ENCODE results near the gene STK17A.

The STK17A gene

GRCh38 chr7:43585562-43585961, 2.7 kb downstream of the STK17A start:
- no CpG with 5 or more reads among the region's 2 CpGs for WGBS, 2 donors (ENCODE audit: extremely low coverage in 2 of 2, insufficient read length in 2 of 2, insufficient replicate concordance in 1 of 2)
- no peak for DNase-seq (ENCODE audit: low spot score)

GRCh38 chr7:43586251-43586900, 3.5 kb downstream of the STK17A start:
- Histone ChIP-seq H3K18ac (ENCODE audit: low read length) (no peak overlapping the region), H2BK120ac (ENCODE audit: low read depth, low read length) (no peak overlapping the region), H3K4me1 (ENCODE audit: control insufficient read depth in 2 of 2, insufficient read depth in 1 of 2, low read depth in 1 of 2, low read length in 2 of 2) (peaks cover 6% of the 10 kb centered on the region in 2 donors), H3K14ac (ENCODE audit: low read length) (no peak overlapping the region), H2AK5ac (ENCODE audit: low read depth, low read length) (no peak overlapping the region), H3K23ac (ENCODE audit: low read depth, low read length, poor library complexity) (no peak overlapping the region), H3K36me3 (replicated peaks in 1 of 2; ENCODE audit: control insufficient read depth in 2 of 2, insufficient read depth in 2 of 2, low read length in 2 of 2) (no peaks in the 10 kb centered on the region), H3K9ac (ENCODE audit: low read depth, low read length, poor library complexity) (no peak overlapping the region), H2BK5ac (ENCODE audit: low read length) (no peak overlapping the region), H3K4me3 (ENCODE audit: low read length in 2 of 2) (no peak overlapping the region), H3K27me3 (ENCODE audit: control insufficient read depth in 3 of 3, insufficient read depth in 3 of 3, low read depth in 1 of 3, low read length in 3 of 3) (peaks cover 0 to 2% (median 0%) of the 10 kb centered on the region in 3 experiments), H4K8ac (ENCODE audit: low read depth, low read length) (no peak overlapping the region), H3K79me1 (ENCODE audit: low read depth, low read length) (peaks cover 5% of the 10 kb centered on the region), H3K9me3 (replicated peaks in 1 of 2; ENCODE audit: control insufficient read depth in 2 of 2, insufficient read depth in 1 of 2, low read depth in 1 of 2, low read length in 2 of 2) (no peaks in the 10 kb centered on the region), H2BK15ac (ENCODE audit: low read length) (no peak overlapping the region), H3K27ac (replicated peaks; ENCODE audit: low read length) (no peak overlapping the region), H3K4me2 (ENCODE audit: insufficient read depth, low read length, poor library complexity, severe bottlenecking) (no peak overlapping the region), H4K91ac (ENCODE audit: low read depth, low read length, poor library complexity) (no peak overlapping the region), H2BK12ac (ENCODE audit: low read length) (no peak overlapping the region), H2AFZ (ENCODE audit: low read length) (no peak overlapping the region), H3K4ac (ENCODE audit: low read length) (no peak overlapping the region)
- WGBS, 2 donors (ENCODE audit: extremely low coverage in 2 of 2, insufficient read length in 2 of 2, insufficient replicate concordance in 1 of 2) = no CpG with 5 or more reads among the region's 4 CpGs
- no peak for DNase-seq (ENCODE audit: low spot score)

More at GRCh38 chr7:43585562-43585961, 2.7 kb downstream of the STK17A start:
- Histone ChIP-seq H2BK15ac (ENCODE audit: low read length) (no peak overlapping the region), H3K4ac (ENCODE audit: low read length) (no peak overlapping the region), H3K23ac (ENCODE audit: low read depth, low read length, poor library complexity) (no peak overlapping the region), H3K4me3 (ENCODE audit: low read length in 2 of 2) (no peak overlapping the region), H3K18ac (ENCODE audit: low read length) (no peak overlapping the region), H2BK5ac (ENCODE audit: low read length) (no peak overlapping the region), H4K8ac (ENCODE audit: low read depth, low read length) (no peak overlapping the region), H3K9me3 (replicated peaks in 1 of 2; ENCODE audit: control insufficient read depth in 2 of 2, insufficient read depth in 1 of 2, low read depth in 1 of 2, low read length in 2 of 2) (no peaks in the 10 kb centered on the region), H2AK5ac (ENCODE audit: low read depth, low read length) (no peak overlapping the region), H2BK12ac (ENCODE audit: low read length) (no peak overlapping the region), H3K4me1 (ENCODE audit: control insufficient read depth in 2 of 2, insufficient read depth in 1 of 2, low read depth in 1 of 2, low read length in 2 of 2) (peaks cover 6% of the 10 kb centered on the region in 2 donors), H3K27ac (replicated peaks; ENCODE audit: low read length) (no peak overlapping the region), H2AFZ (ENCODE audit: low read length) (no peak overlapping the region), H3K4me2 (ENCODE audit: insufficient read depth, low read length, poor library complexity, severe bottlenecking) (no peak overlapping the region), H4K91ac (ENCODE audit: low read depth, low read length, poor library complexity) (no peak overlapping the region), H3K79me1 (ENCODE audit: low read depth, low read length) (peaks cover 5% of the 10 kb centered on the region), H3K27me3 (ENCODE audit: control insufficient read depth in 3 of 3, insufficient read depth in 3 of 3, low read depth in 1 of 3, low read length in 3 of 3) (peaks cover 0 to 2% (median 0%) of the 10 kb centered on the region in 3 experiments), H3K9ac (ENCODE audit: low read depth, low read length, poor library complexity) (no peak overlapping the region), H3K36me3 (replicated peaks in 1 of 2; ENCODE audit: control insufficient read depth in 2 of 2, insufficient read depth in 2 of 2, low read length in 2 of 2) (no peaks in the 10 kb centered on the region), H2BK120ac (ENCODE audit: low read depth, low read length) (no peak overlapping the region), H3K14ac (ENCODE audit: low read length) (no peak overlapping the region)

- no peak overlapping the region for H3K14ac ChIP-seq (ENCODE audit: low read length)
- H2AK5ac ChIP-seq (ENCODE audit: low read depth, low read length) = no peak overlapping the region
- H2BK15ac ChIP-seq (ENCODE audit: low read length) = no peak overlapping the region
- H2BK5ac ChIP-seq (ENCODE audit: low read length) = no peak overlapping the region
- H3K79me1 ChIP-seq (ENCODE audit: low read depth, low read length) = peaks cover 2% of the 10 kb centered on the region
- H4K91ac ChIP-seq (ENCODE audit: low read depth, low read length, poor library complexity) = no peak overlapping the region
- no peak overlapping the region for H3K23ac ChIP-seq (ENCODE audit: low read depth, low read length, poor library complexity)
- H2AFZ ChIP-seq (ENCODE audit: low read length) = no peak overlapping the region
- no peaks in the 10 kb centered on the region for H3K36me3 ChIP-seq (replicated peaks in 1 of 2; ENCODE audit: control insufficient read depth in 2 of 2, insufficient read depth in 2 of 2, low read length in 2 of 2)
- H3K4me2 ChIP-seq (ENCODE audit: insufficient read depth, low read length, poor library complexity, severe bottlenecking) = no peak overlapping the region
- no peaks in the 10 kb centered on the region for H3K9me3 ChIP-seq (replicated peaks in 1 of 2; ENCODE audit: control insufficient read depth in 2 of 2, insufficient read depth in 1 of 2, low read depth in 1 of 2, low read length in 2 of 2)
- H3K4me1 ChIP-seq (ENCODE audit: control insufficient read depth in 2 of 2, insufficient read depth in 1 of 2, low read depth in 1 of 2, low read length in 2 of 2) = peaks cover 4 to 8% of the 10 kb centered on the region in 2 donors
- no peak for DNase-seq (ENCODE audit: low spot score)
- H3K9ac ChIP-seq (ENCODE audit: low read depth, low read length, poor library complexity) = no peak overlapping the region
- no peak overlapping the region for H3K4me3 ChIP-seq (ENCODE audit: low read length in 2 of 2)
- no peak overlapping the region for H3K27ac ChIP-seq (replicated peaks; ENCODE audit: low read length)
- no peak overlapping the region for H3K18ac ChIP-seq (ENCODE audit: low read length)
- no peak overlapping the region for H4K8ac ChIP-seq (ENCODE audit: low read depth, low read length)
- no CpG with 5 or more reads among the region's 5 CpGs for WGBS, 2 donors (ENCODE audit: extremely low coverage in 2 of 2, insufficient read length in 2 of 2, insufficient replicate concordance in 1 of 2)
- H2BK120ac ChIP-seq (ENCODE audit: low read depth, low read length) = no peak overlapping the region
- H3K4ac ChIP-seq (ENCODE audit: low read length) = no peak overlapping the region
- peaks cover 0 to 2% (median 0%) of the 10 kb centered on the region in 3 experiments for H3K27me3 ChIP-seq (ENCODE audit: control insufficient read depth in 3 of 3, insufficient read depth in 3 of 3, low read depth in 1 of 3, low read length in 3 of 3)
- H2BK12ac ChIP-seq (ENCODE audit: low read length) = no peak overlapping the region
Observed at GRCh38 chr7:43588477-43589132, 5.7 kb downstream of the STK17A start.

GRCh38 chr7:43589133-43589478, 6.2 kb downstream of the STK17A start:
- peaks cover 4 to 8% of the 10 kb centered on the region in 2 donors for H3K4me1 ChIP-seq (ENCODE audit: control insufficient read depth in 2 of 2, insufficient read depth in 1 of 2, low read depth in 1 of 2, low read length in 2 of 2)
- H2BK120ac ChIP-seq (ENCODE audit: low read depth, low read length) = no peak overlapping the region
- H3K4ac ChIP-seq (ENCODE audit: low read length) = no peak overlapping the region
- no peak overlapping the region for H2AK5ac ChIP-seq (ENCODE audit: low read depth, low read length)
- no peak overlapping the region for H2AFZ ChIP-seq (ENCODE audit: low read length)
- no peak overlapping the region for H2BK5ac ChIP-seq (ENCODE audit: low read length)
- no peak for DNase-seq (ENCODE audit: low spot score)
- no peak overlapping the region for H2BK12ac ChIP-seq (ENCODE audit: low read length)
- H3K9ac ChIP-seq (ENCODE audit: low read depth, low read length, poor library complexity) = no peak overlapping the region
- H3K23ac ChIP-seq (ENCODE audit: low read depth, low read length, poor library complexity) = no peak overlapping the region
- no peak overlapping the region for H3K18ac ChIP-seq (ENCODE audit: low read length)
- H3K36me3 ChIP-seq (replicated peaks in 1 of 2; ENCODE audit: control insufficient read depth in 2 of 2, insufficient read depth in 2 of 2, low read length in 2 of 2) = no peaks in the 10 kb centered on the region
- no peak overlapping the region for H3K14ac ChIP-seq (ENCODE audit: low read length)
- no peaks in the 10 kb centered on the region for H3K9me3 ChIP-seq (replicated peaks in 1 of 2; ENCODE audit: control insufficient read depth in 2 of 2, insufficient read depth in 1 of 2, low read depth in 1 of 2, low read length in 2 of 2)
- H3K4me3 ChIP-seq (ENCODE audit: low read length in 2 of 2) = no peak overlapping the region
- H3K4me2 ChIP-seq (ENCODE audit: insufficient read depth, low read length, poor library complexity, severe bottlenecking) = no peak overlapping the region
- H4K91ac ChIP-seq (ENCODE audit: low read depth, low read length, poor library complexity) = no peak overlapping the region
- H3K27me3 ChIP-seq (ENCODE audit: control insufficient read depth in 3 of 3, insufficient read depth in 3 of 3, low read depth in 1 of 3, low read length in 3 of 3) = peaks cover 0 to 2% (median 0%) of the 10 kb centered on the region in 3 experiments
- no peak overlapping the region for H3K27ac ChIP-seq (replicated peaks; ENCODE audit: low read length)
- peaks cover 2% of the 10 kb centered on the region for H3K79me1 ChIP-seq (ENCODE audit: low read depth, low read length)
- H4K8ac ChIP-seq (ENCODE audit: low read depth, low read length) = no peak overlapping the region
- no peak overlapping the region for H2BK15ac ChIP-seq (ENCODE audit: low read length)
